Measurements from ENCODE around the gene CPNE5. TPM values are rescaled to one million over a fixed set of nuclear protein-coding genes. Genes with fewer than 3 reads are reported as not detected.

The CPNE5 gene
- total and polyA plus RNA-seq, 9 of the 15 experiments (the other 6 are each of a cell fraction or from before 2014, with no cell fraction given), result 0.14 to 1.0 (median 0.46) TPM; not detected in 2

DNA sequence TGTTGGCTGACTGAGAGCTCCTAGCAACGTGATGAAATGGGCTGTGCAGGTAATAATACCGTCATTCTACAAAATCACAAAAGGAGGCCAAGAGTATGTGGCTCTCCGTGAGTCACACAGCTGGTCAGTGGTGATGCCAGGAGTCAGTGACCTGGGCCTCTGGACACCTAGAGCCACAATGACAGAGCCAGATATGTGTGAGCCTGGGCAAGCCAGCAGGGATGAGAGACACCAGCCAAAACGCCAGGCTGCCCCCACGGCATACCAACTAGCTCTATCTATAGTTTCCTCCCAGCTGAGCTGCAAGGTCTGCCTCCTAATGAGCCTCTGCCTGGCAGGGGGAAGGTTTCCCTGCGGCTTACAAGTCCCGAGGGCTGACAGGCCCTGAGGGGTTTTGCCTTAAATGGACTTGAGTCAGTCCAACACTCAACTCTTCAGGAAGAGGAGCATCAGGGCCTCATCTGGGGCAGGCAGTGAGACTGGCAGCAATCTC is 70.0 kb downstream of the CPNE5 start:
- in situ Hi-C loops (cut with MboI) (loop anchor here (5.0 kb wide), 2 partner anchors 83 to 438 kb away; no protein-coding TSS in a partner anchor), intact Hi-C loops (cut with micrococcal nuclease) (loop anchor here (5.0 to 10.0 kb wide), 3 partner anchors 358 to 536 kb away; no protein-coding TSS in a partner anchor)
- CTCF ChIA-PET (ENCODE audit: low intra/inter-chr PET ratio), result interaction anchor here (5.2 kb wide), 1 partner anchor 249 kb away, joined by 108 read pairs; no protein-coding TSS in a partner anchor
- peaks cover 15 to 19% of the 10 kb centered on the region in 2 experiments; a peak in 3 of 5 replicates for H3K4me1 ChIP-seq (replicated peaks in 1 of 2; ENCODE audit: control insufficient read depth in 2 of 2, insufficient read depth in 2 of 2, low read length in 2 of 2)
- FAIRE-seq (no peak), DNase-seq (ENCODE audit: extremely low read depth in 1 of 4, low spot score in 3 of 4) (no peak), ATAC-seq (no peak)
- no peak overlapping the region for H3K27ac ChIP-seq (ENCODE audit: extremely low read depth, low read depth, low read length)
- 0 out of 2 replicates have a peak, but pooled peaks have one; percentile 12 for TF ChIP-seq GABPB1 (CRISPR knock-in tag; IDR thresholded peaks at IDR 0.05)
- no peak for TF ChIP-seq ADNP (tag; IDR thresholded peaks at IDR 0.05)
- TF ChIP-seq, protein P1, sequence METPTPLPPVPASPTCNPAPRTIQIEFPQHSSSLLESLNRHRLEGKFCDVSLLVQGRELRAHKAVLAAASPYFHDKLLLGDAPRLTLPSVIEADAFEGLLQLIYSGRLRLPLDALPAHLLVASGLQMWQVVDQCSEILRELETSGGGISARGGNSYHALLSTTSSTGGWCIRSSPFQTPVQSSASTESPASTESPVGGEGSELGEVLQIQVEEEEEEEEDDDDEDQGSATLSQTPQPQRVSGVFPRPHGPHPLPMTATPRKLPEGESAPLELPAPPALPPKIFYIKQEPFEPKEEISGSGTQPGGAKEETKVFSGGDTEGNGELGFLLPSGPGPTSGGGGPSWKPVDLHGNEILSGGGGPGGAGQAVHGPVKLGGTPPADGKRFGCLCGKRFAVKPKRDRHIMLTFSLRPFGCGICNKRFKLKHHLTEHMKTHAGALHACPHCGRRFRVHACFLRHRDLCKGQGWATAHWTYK (CRISPR knock-in tag; IDR thresholded peaks at IDR 0.05), result 0 out of 2 replicates have a peak, but pooled peaks have one; percentile 15
- TF ChIP-seq CBX8 (IDR thresholded peaks at IDR 0.05; ENCODE audit: borderline replicate concordance, extremely low read depth, low read depth, low read length, poor library complexity, severe bottlenecking), result no peak
- 0 out of 4 replicates have a peak, but pooled peaks of 1 of the 2 experiments have one; percentile 16 for TF ChIP-seq SRF (CRISPR knock-in tag; IDR thresholded peaks at IDR 0.05)
- peak overlapping the region; percentile 15; the same call in 1 of the 2 replicates for H2AFZ ChIP-seq (ENCODE audit: low read depth, low read length)
- H4K20me1 ChIP-seq (replicated peaks; ENCODE audit: control insufficient read depth, insufficient read depth, low read length), result 0 out of 2 replicates have a peak, but pooled peaks cover 5% of the 10 kb centered on the region
- H3K9ac ChIP-seq (ENCODE audit: insufficient read depth in 1 of 2, low read depth in 2 of 2, low read length in 2 of 2), result peak overlapping the region in 1 of 2 experiments; percentile 44; a peak in 1 of 4 replicates
- H3K4me2 ChIP-seq (ENCODE audit: insufficient read depth, low read length), result no peak overlapping the region
- 29% methylated on average over 7 of the region's 7 CpGs for WGBS (ENCODE audit: insufficient coverage, low coverage, missing lambda C conversion rate)
- H3K9me1 ChIP-seq (ENCODE audit: control insufficient read depth, insufficient read depth, low read length), result no peaks in the 10 kb centered on the region
- no peaks in the 10 kb centered on the region for H3K36me3 ChIP-seq (ENCODE audit: control insufficient read depth, insufficient read depth, low read length)
- BruUV-seq (replicated peaks), result no TSS peak
- no peaks in the 10 kb centered on the region for H3K79me2 ChIP-seq (ENCODE audit: control insufficient read depth, insufficient read depth, low read length)
- H3K9me3 ChIP-seq (replicated peaks; ENCODE audit: control insufficient read depth, insufficient read depth, low read depth, low read length), result no peaks in the 10 kb centered on the region
- peaks cover 6 to 10% of the 10 kb centered on the region in 2 experiments; a peak in 3 of 5 replicates for H3K27me3 ChIP-seq (ENCODE audit: control insufficient read depth in 2 of 2, insufficient read depth in 2 of 2, low read length in 2 of 2)
- POLR2A ChIA-PET, result interaction anchor here (0.7 to 1.3 kb wide), 3 partner anchors 8 to 106 kb away, joined by 3 to 5 read pairs (median 4); no protein-coding TSS in a partner anchor
- H3K4me3 ChIP-seq, result no peak overlapping the region
